Measurements from ENCODE around the gene RBMS1. TPM values are rescaled to one million over a fixed set of nuclear protein-coding genes. Genes with fewer than 3 reads are reported as not detected.

The RBMS1 gene
- total RNA-seq, 1 experiment from 2014 or later: 111 TPM

DNA sequence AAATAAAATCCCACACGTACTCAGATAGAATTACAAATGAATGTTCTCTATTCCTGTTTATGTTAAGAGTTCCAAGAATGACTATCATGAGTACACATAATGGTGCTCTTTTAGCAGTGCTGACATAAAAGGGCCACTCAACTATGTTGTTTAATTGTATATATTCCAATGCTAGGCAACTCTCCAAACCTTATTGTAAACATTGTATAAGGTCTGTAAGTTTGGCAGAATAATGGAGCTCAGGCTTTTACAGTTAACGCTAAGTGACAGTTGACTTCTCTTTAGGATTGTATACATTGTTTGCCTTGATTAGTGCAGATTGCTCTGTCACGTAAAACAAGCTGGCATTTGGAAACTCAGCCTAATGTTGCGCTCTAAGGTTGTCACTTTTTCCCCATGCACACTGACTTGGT, 20.8 kb downstream of the RBMS1 start:
- no peak overlapping the region for H3K4me3 ChIP-seq
- no peaks in the 10 kb centered on the region for H3K36me3 ChIP-seq
- no peaks in the 10 kb centered on the region for H3K27me3 ChIP-seq (replicated peaks)
- peaks cover 72% of the 10 kb centered on the region for H3K4me1 ChIP-seq (replicated peaks)
- peak overlapping the region; percentile 91 for H3K27ac ChIP-seq
- DNase-seq (ENCODE audit: low read depth in 1 of 2, low spot score in 2 of 2): peak in 1 of 2 experiments; percentile 82
- no peaks in the 10 kb centered on the region for H3K9me3 ChIP-seq (replicated peaks)

DNA sequence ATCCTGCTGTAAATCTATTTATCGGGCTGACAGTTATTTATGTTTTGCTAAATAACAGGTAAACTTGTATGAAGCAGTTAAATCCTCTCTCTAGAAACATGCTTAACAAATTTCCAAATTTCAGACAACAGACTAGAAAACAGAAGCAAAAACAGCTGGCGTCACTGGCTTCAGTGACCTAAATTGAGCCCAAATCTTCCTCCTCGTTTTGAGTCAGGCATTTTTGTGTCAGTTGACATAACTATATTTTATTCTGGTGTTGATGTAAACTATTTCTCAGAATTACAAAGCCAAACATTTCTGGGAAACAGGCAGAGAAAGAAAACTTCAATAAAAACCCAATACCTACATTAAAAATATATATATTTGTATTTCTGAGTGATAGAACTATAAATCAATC, 21.7 kb downstream of the RBMS1 start:
- Histone ChIP-seq H3K36me3 (no peaks in the 10 kb centered on the region), H3K4me3 (no peak overlapping the region), H3K9me3 (replicated peaks) (no peaks in the 10 kb centered on the region), H3K27ac (peak overlapping the region; percentile 91), H3K4me1 (replicated peaks) (peaks cover 65% of the 10 kb centered on the region), H3K27me3 (replicated peaks) (no peaks in the 10 kb centered on the region)
- no peak for DNase-seq (ENCODE audit: low read depth in 1 of 2, low spot score in 2 of 2)

DNA sequence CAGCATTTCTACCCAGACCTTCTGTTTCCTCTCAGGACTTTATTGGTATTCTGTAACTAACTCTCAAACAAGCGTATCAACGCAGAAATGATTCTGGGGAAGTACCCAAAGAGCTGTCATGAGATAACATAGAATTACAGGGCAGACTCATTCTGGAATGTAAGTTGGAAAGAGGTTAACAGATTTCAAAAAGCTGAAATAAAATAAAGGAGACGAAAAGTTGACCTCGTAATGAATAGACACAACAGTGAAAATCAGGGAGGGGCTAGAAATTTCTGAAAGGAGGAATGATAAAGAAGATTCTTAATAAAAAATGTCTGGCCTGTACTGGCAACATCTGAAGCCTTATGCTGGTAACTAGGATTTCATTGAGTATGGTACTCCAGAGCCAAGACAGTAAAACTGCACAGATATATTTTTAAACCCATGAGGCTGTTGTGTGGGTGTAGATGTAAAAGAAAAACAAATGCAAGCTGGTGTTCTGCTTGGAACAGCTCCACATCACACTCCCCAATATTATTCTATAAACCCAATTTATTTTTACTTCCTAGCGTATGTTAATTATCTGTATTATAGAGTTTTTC, 23.9 kb downstream of the RBMS1 start:
- H3K9me3 ChIP-seq (replicated peaks): no peaks in the 10 kb centered on the region
- H3K27ac ChIP-seq: no peak overlapping the region
- H3K27me3 ChIP-seq (replicated peaks): no peaks in the 10 kb centered on the region
- peaks cover 44% of the 10 kb centered on the region for H3K4me1 ChIP-seq (replicated peaks)
- no peaks in the 10 kb centered on the region for H3K36me3 ChIP-seq
- no peak for DNase-seq (ENCODE audit: low read depth in 1 of 2, low spot score in 2 of 2)
- H3K4me3 ChIP-seq: no peak overlapping the region

DNA sequence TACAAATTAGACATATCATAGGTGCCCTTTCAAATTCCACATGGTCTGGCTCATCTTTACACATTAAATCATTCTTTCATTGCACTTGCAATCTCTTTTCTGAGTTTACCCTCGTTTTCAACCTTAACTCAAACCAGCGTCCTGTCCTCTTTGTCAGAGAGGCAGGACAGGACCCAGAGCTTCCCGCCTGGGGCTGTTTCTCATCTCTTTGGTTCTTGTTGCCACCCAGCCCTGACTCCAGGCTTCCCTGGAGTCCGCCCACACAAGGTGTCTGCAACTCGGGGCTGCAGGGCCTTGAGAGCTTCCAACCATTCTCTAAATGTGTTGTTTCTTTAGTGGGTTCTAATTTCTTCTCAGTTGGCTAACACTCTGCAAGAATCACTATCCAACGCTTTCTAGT, 24.4 kb downstream of the RBMS1 start:
- no peak for DNase-seq (ENCODE audit: low read depth in 1 of 2, low spot score in 2 of 2)
- H3K4me3 ChIP-seq: no peak overlapping the region
- H3K4me1 ChIP-seq (replicated peaks): peaks cover 41% of the 10 kb centered on the region
- no peaks in the 10 kb centered on the region for H3K36me3 ChIP-seq
- no peaks in the 10 kb centered on the region for H3K9me3 ChIP-seq (replicated peaks)
- H3K27ac ChIP-seq: no peak overlapping the region
- no peaks in the 10 kb centered on the region for H3K27me3 ChIP-seq (replicated peaks)

GRCh38 chr2:160467086-160467485, 26.5 kb downstream of the RBMS1 start:
- no peak overlapping the region for H3K4me3 ChIP-seq
- H3K36me3 ChIP-seq: no peaks in the 10 kb centered on the region
- H3K4me1 ChIP-seq (replicated peaks): peaks cover 37% of the 10 kb centered on the region
- no peak for DNase-seq (ENCODE audit: low read depth in 1 of 2, low spot score in 2 of 2)
- no peaks in the 10 kb centered on the region for H3K9me3 ChIP-seq (replicated peaks)
- H3K27ac ChIP-seq: no peak overlapping the region
- H3K27me3 ChIP-seq (replicated peaks): no peaks in the 10 kb centered on the region

- H3K27me3 ChIP-seq (replicated peaks): no peaks in the 10 kb centered on the region
- H3K4me3 ChIP-seq: no peak overlapping the region
- H3K4me1 ChIP-seq (replicated peaks): peaks cover 26% of the 10 kb centered on the region
- H3K9me3 ChIP-seq (replicated peaks): no peaks in the 10 kb centered on the region
- H3K27ac ChIP-seq: no peak overlapping the region
- no peak for DNase-seq (ENCODE audit: low read depth in 1 of 2, low spot score in 2 of 2)
- 0 out of 2 replicates have a peak, but pooled peaks cover 5% of the 10 kb centered on the region for H3K36me3 ChIP-seq
Observed at GRCh38 chr2:160465406-160465805, 28.2 kb downstream of the RBMS1 start.

DNA sequence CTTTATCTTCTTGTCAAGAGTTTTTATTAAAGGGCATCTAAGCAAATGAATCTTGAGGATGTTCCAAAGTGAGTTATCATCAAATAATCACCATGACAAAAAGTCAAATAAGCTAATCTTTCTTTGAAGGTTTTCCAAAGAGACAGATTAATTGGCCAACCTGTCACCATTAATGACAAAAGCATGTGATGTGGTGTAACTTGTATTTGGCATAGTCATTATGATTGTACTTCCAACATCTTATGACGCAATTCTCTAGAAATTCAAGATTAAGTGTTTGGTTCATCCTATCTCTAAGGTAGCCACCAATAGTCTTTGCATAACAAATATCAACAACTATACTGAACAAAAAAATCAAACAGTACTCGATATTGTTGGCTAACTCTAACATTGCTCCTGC, 28.6 kb downstream of the RBMS1 start:
- Histone ChIP-seq H3K36me3 (0 out of 2 replicates have a peak, but pooled peaks cover 5% of the 10 kb centered on the region), H3K4me3 (no peak overlapping the region), H3K4me1 (replicated peaks) (peaks cover 30% of the 10 kb centered on the region), H3K9me3 (replicated peaks) (no peaks in the 10 kb centered on the region), H3K27ac (no peak overlapping the region), H3K27me3 (replicated peaks) (no peaks in the 10 kb centered on the region)
- no peak for DNase-seq (ENCODE audit: low read depth in 1 of 2, low spot score in 2 of 2)

DNA sequence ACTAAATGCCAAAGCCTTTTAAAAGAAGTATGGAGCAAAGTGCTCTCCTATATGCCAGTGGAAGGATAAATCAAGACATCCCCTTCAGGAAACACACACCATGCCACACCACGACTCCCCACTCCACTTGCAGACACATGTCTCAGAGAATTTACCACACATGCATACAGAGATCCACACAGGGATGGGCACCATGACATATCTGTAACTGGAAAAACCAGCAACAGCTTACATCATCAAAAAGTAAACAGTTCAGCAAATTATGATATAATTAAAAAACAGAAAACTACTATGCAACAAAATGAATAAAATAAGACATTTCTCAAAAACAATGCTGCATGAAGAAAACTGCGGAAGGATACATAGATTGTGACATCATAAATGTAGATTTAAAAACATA, 29.6 kb downstream of the RBMS1 start:
- no peaks in the 10 kb centered on the region for H3K9me3 ChIP-seq (replicated peaks)
- 0 out of 2 replicates have a peak overlapping the region, but pooled peaks have one; percentile 28 for H3K27ac ChIP-seq
- H3K36me3 ChIP-seq: 0 out of 2 replicates have a peak, but pooled peaks cover 5% of the 10 kb centered on the region
- H3K4me1 ChIP-seq (replicated peaks): peaks cover 32% of the 10 kb centered on the region
- no peak for DNase-seq (ENCODE audit: low read depth in 1 of 2, low spot score in 2 of 2)
- no peak overlapping the region for H3K4me3 ChIP-seq
- H3K27me3 ChIP-seq (replicated peaks): no peaks in the 10 kb centered on the region

- Histone ChIP-seq H3K36me3 (peaks cover 6% of the 10 kb centered on the region), H3K27ac (peak overlapping the region; percentile 28; the same call in 1 of the 2 replicates), H3K4me1 (replicated peaks) (peaks cover 37% of the 10 kb centered on the region), H3K27me3 (replicated peaks) (no peaks in the 10 kb centered on the region), H3K9me3 (replicated peaks) (no peaks in the 10 kb centered on the region), H3K4me3 (no peak overlapping the region)
- no peak for DNase-seq (ENCODE audit: low read depth in 1 of 2, low spot score in 2 of 2)
Observed at GRCh38 chr2:160463245-160463644, 30.4 kb downstream of the RBMS1 start.

DNA sequence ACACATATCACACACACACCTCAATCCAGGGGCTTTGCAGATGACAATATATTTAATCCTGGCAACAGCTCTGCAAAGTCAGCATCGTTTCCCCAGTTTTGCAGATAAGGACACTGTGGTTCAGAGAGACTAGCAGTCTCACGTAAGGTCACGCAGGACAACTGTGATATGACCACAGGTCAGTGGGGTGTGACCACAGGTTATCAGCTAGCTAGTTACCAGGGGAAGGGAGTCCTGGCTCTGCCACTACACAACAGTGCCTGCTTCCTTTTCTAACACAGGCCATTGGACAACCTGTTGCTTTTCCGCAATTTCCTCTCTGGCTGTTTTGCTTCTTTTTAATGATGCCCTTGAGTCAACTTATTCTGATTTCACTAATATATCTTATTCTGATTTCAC, 33.3 kb downstream of the RBMS1 start:
- no peak for DNase-seq (ENCODE audit: low read depth in 1 of 2, low spot score in 2 of 2)
- H3K27ac ChIP-seq: no peak overlapping the region

DNA sequence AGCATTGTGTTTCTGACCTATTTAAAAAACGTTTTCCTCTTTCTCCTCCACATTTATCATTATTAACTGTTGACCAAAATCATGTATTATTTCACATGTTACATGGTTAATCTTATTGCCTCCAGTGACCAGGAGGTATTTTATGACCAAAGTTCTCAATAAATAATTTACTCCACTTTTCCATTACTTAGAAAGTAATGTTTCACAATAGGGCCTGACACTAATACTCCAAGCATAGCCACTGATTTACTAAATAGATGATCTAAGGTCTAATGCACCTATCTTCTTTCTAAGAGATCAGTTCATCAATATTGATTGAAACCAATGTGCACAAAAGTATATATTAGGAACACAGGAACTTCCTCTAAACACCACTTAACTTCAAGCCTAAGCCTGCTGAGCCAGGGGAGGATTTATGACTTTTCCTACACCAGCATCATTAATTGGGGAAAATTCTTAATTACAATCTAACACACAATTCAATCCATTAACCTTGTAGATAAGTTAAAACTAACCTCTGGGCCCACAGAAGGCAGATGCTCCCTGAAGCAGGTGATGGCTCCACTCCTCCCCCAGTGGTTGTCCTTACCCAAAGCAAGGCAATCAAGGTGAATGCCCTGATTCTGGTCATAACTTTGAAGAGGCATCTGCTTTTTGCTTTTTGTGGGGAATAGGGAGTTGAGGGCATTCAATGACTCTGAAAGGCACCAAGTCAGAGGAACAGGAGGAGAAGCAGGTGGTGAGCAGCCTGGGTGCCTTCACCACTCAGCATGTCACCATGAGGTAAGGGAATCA, 33.9 kb downstream of the RBMS1 start:
- Histone ChIP-seq H3K4me3 (no peak overlapping the region), H3K9me3 (replicated peaks) (no peaks in the 10 kb centered on the region), H3K27me3 (replicated peaks) (no peaks in the 10 kb centered on the region), H3K27ac (no peak overlapping the region), H3K36me3 (peaks cover 15% of the 10 kb centered on the region), H3K4me1 (replicated peaks) (peaks cover 61% of the 10 kb centered on the region)
- DNase-seq (ENCODE audit: low read depth in 1 of 2, low spot score in 2 of 2): no peak

More for the DNA sequence above, 33.3 kb downstream of the RBMS1 start:
- no peaks in the 10 kb centered on the region for H3K27me3 ChIP-seq (replicated peaks)
- no peaks in the 10 kb centered on the region for H3K9me3 ChIP-seq (replicated peaks)
- no peak overlapping the region for H3K4me3 ChIP-seq
- H3K4me1 ChIP-seq (replicated peaks): peaks cover 55% of the 10 kb centered on the region
- H3K36me3 ChIP-seq: peaks cover 15% of the 10 kb centered on the region

- 0 out of 2 replicates have a peak overlapping the region, but pooled peaks have one; percentile 0 for H3K27ac ChIP-seq
Observed at GRCh38 chr2:160458718-160459453, 34.7 kb downstream of the RBMS1 start.

DNA sequence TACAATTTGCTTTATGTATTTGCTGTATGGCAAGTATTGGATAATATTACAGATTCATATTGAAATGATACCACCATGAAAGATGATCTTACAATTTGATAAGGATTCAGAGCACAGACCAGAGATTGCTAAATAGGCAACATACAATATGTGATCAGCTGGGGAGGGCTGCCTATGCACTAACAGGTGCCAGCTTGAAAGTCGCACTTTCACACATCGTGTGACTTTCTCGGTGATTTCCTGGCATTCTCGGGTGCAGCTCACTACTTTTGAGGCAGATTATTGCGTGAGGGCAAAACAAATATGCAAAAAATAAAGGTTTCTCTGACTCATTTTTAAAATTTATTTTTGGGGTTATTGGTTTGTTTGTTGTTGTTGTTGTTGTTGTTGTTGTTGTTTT, 36.0 kb downstream of the RBMS1 start:
- Histone ChIP-seq H3K27ac (no peak overlapping the region), H3K27me3 (replicated peaks) (no peaks in the 10 kb centered on the region), H3K9me3 (replicated peaks) (no peaks in the 10 kb centered on the region), H3K4me1 (replicated peaks) (peaks cover 55% of the 10 kb centered on the region), H3K36me3 (peaks cover 18% of the 10 kb centered on the region), H3K4me3 (no peak overlapping the region)
- DNase-seq (ENCODE audit: low read depth in 1 of 2, low spot score in 2 of 2): no peak

More at GRCh38 chr2:160458718-160459453, 34.7 kb downstream of the RBMS1 start:
- H3K4me3 ChIP-seq: no peak overlapping the region
- H3K36me3 ChIP-seq: peaks cover 15% of the 10 kb centered on the region
- peak in 1 of 2 experiments; percentile 72 for DNase-seq (ENCODE audit: low read depth in 1 of 2, low spot score in 2 of 2)
- no peaks in the 10 kb centered on the region for H3K27me3 ChIP-seq (replicated peaks)
- H3K9me3 ChIP-seq (replicated peaks): no peaks in the 10 kb centered on the region
- H3K4me1 ChIP-seq (replicated peaks): peaks cover 64% of the 10 kb centered on the region

Measured in SJSA1 (cell line).